B cell (primary cell): ENCODE measurements around the gene LRFN4. TPM values are rescaled to one million over a fixed set of nuclear protein-coding genes. Genes with fewer than 3 reads are reported as not detected.

ENCODE experiments used
- ATAC-seq: fragments of 200-7000 bp; cut with Tn5 transposase; one replicate; pipeline ENCODE4 v1.10.0; 2021; ENCODE audit warnings: low read depth, mild to moderate bottlenecking, moderate number of reproducible peaks, moderate library complexity
- CTCF ChIA-PET: fragments of 350-600 bp; sonication (Branson Sonifier 250); formaldehyde crosslinking; loops from one replicate; lab custom pipeline; 2021; ENCODE audit warnings: antibody characterized with exemption, inconsistent platforms; lab: Charles Lee
- POLR2A ChIA-PET: fragments of 350-600 bp; sonication (Branson Sonifier 250); formaldehyde crosslinking; loops from one replicate; lab custom pipeline; 2021; ENCODE audit warnings: antibody characterized with exemption; lab: Charles Lee
- DNase-seq: peaks from one replicate; pipeline ENCODE4 v3.0.0; 2013
- H2AFZ ChIP-seq: 2 replicates; pipeline ENCODE4 v1.6.1; 2012; ENCODE audit warnings: mild to moderate bottlenecking, low read depth, low read length; ENCODE audit not compliant: insufficient read depth, poor library complexity, severe bottlenecking
- H3K27ac ChIP-seq, 2 donors: 1 replicate in 1 of 2; 2 replicates in 1 of 2; pipeline ENCODE4 v1.5.1; 2012 to 2013; ENCODE audit warnings: low read length in 2 of 2, mild to moderate bottlenecking in 2 of 2, moderate library complexity in 1 of 2
- H3K27me3 ChIP-seq, 4 experiments: fragments of 200-600 bp in 1 of 4; sonication (generic) in 1 of 4; replicated peaks in 1 of 4; 1 replicate in 2 of 4; 2 replicates in 2 of 4; pipeline versions ENCODE4 v1.6.1 to v1.7.0; 2013 to 2016; ENCODE audit warnings: low read length in 3 of 4, mild to moderate bottlenecking in 2 of 4, mixed read lengths in 1 of 4, moderate library complexity in 1 of 4; ENCODE audit not compliant: insufficient read depth in 4 of 4, control insufficient read depth in 3 of 4; ENCODE audit errors: control extremely low read depth in 1 of 4
- H3K36me3 ChIP-seq, 2 experiments: replicated peaks in 1 of 2; 1 replicate in 1 of 2; 2 replicates in 1 of 2; pipeline versions ENCODE4 v1.6.1 to v1.7.1; 2013; ENCODE audit warnings: low read length in 1 of 2; ENCODE audit not compliant: insufficient read depth in 2 of 2, control insufficient read depth in 1 of 2; ENCODE audit errors: control extremely low read depth in 1 of 2, extremely low read depth in 1 of 2
- H3K4me1 ChIP-seq, 2 donors: fragments of 200-600 bp in 1 of 2; sonication (generic) in 1 of 2; 1 replicate in 1 of 2; 2 replicates in 1 of 2; pipeline versions ENCODE4 v1.5.1 to v1.6.1; 2013 to 2017; ENCODE audit warnings: low read length in 2 of 2; ENCODE audit not compliant: control insufficient read depth in 2 of 2, insufficient read depth in 2 of 2
- H3K4me2 ChIP-seq: replicated peaks from 2 replicates; pipeline ENCODE3; 2012; ENCODE audit warnings: mild to moderate bottlenecking, low read depth, low read length; ENCODE audit not compliant: poor library complexity, severe bottlenecking
- H3K4me3 ChIP-seq, 5 experiments: fragments of 200-600 bp in 1 of 5; sonication (generic) in 1 of 5; 1 replicate in 3 of 5; 2 replicates in 2 of 5; pipeline versions ENCODE4 v1.5.1 to v1.7.0; 2011 to 2016; ENCODE audit warnings: low read length in 4 of 5, mild to moderate bottlenecking in 4 of 5, low read depth in 2 of 5, control low read depth in 1 of 5, moderate library complexity in 1 of 5; ENCODE audit not compliant: insufficient read depth in 1 of 5; ENCODE audit errors: control extremely low read depth in 1 of 5, extremely low read depth in 1 of 5
- H3K79me2 ChIP-seq: fragments of 200-600 bp; sonication (generic); one replicate; pipeline ENCODE4 v1.6.0; 2016; ENCODE audit warnings: low read length; ENCODE audit not compliant: control insufficient read depth, insufficient read depth
- H3K9ac ChIP-seq: fragments of 200-600 bp; sonication (generic); 2 replicates; pipeline ENCODE4 v1.6.1; 2017; ENCODE audit warnings: mild to moderate bottlenecking, low read length, moderate library complexity
- H3K9me3 ChIP-seq, 3 donors: one replicate each; pipeline versions ENCODE4 v1.6.1 to v1.7.1; 2013; ENCODE audit warnings: low read length in 2 of 3; ENCODE audit not compliant: control insufficient read depth in 2 of 3, insufficient read depth in 1 of 3; ENCODE audit errors: control extremely low read depth in 1 of 3
- H4K20me1 ChIP-seq: 2 replicates; pipeline ENCODE4 v1.6.0; 2012; ENCODE audit warnings: mild to moderate bottlenecking, low read length; ENCODE audit not compliant: insufficient read depth, control insufficient read depth, poor library complexity, severe bottlenecking
- H3K27ac Mint-ChIP-seq: one replicate; pipeline ENCODE4 v1.8.0; 2021; ENCODE audit warnings: mixed read lengths
- H3K27me3 Mint-ChIP-seq: one replicate; pipeline ENCODE4 v1.8.0; 2021; ENCODE audit warnings: mixed read lengths
- H3K4me1 Mint-ChIP-seq: one replicate; pipeline ENCODE4 v1.8.0; 2021; ENCODE audit warnings: mixed read lengths
- H3K4me3 Mint-ChIP-seq: one replicate; pipeline ENCODE4 v1.8.0; 2021; ENCODE audit warnings: mixed read lengths
- H3K9me3 Mint-ChIP-seq: one replicate; pipeline ENCODE4 v1.8.0; 2022; ENCODE audit warnings: mixed read lengths; ENCODE audit not compliant: insufficient read depth
- CTCF ChIP-seq: fragments of 200-600 bp; IDR thresholded peaks from one replicate; pipeline ENCODE4 v1.8.0; 2022; ENCODE audit warnings: antibody characterized with exemption, mild to moderate bottlenecking
- EZH2 ChIP-seq: IDR thresholded peaks from 2 replicates; pipeline ENCODE4 v1.6.1; 2012; ENCODE audit warnings: borderline replicate concordance, low read depth, mild to moderate bottlenecking, moderate library complexity, low read length; ENCODE audit not compliant: insufficient read depth, poor library complexity, severe bottlenecking
- WGBS: methylation state at CpG from one replicate; pipeline ENCODE4 v1.1.5; 2013; ENCODE audit warnings: missing lambda C conversion rate; ENCODE audit not compliant: insufficient coverage; 5-methylcytosine and 5-hydroxymethylcytosine counted together
- intact Hi-C: fragments of 100-400 bp; cut with micrococcal nuclease; formaldehyde crosslinking; loops from one replicate; pipeline ENCODE4 v1.10.0; 2022
- polyA plus RNA-seq: library from polyadenylated mRNA; depleted of rRNA; stranded (reverse); fragments of >200 nt; gene quantifications from 2 replicates; pipeline ENCODE4 v1.2.3, GENCODE V29; 2012
- total RNA-seq, 2 donors: library from RNA; stranded (reverse); fragments of 120-200 nt in 1 of 2; gene quantifications; 1 replicate in 1 of 2; 2 replicates in 1 of 2; pipeline versions ENCODE4 v1.2.3 to v1.2.4, GENCODE V29; 2013 to 2022

LRFN4 gene
- total and polyA plus RNA-seq, 2 donors (not counting 1 experiment from before 2014, with no cell fraction given), result 7.1 to 12.1 TPM

GRCh38 chr11:66850588-66851238 lies 6.2 kb upstream of the LRFN4 start:
- H3K27me3 ChIP-seq, result no peaks in the 10 kb centered on the region
- H2AFZ ChIP-seq, result no peak overlapping the region
- H3K9ac ChIP-seq, result no peak overlapping the region
- H3K4me1 Mint-ChIP-seq, result peaks cover 11% of the 10 kb centered on the region
- peaks cover 1 to 22% of the 10 kb centered on the region in 2 experiments for H3K36me3 ChIP-seq
- H3K9me3 ChIP-seq, result no peaks in the 10 kb centered on the region
- no peak overlapping the region for H3K4me3 Mint-ChIP-seq
- peaks cover 3 to 13% of the 10 kb centered on the region in 2 donors for H3K4me1 ChIP-seq
- CTCF ChIA-PET, result interaction anchor here (0.5 kb wide), 1 partner anchor 10 kb away, joined by 4 read pairs; no protein-coding TSS in a partner anchor
- H4K20me1 ChIP-seq, result no peaks in the 10 kb centered on the region
- no peak overlapping the region for H3K4me3 ChIP-seq
- DNase-seq (no peak), ATAC-seq (no peak)
- intact Hi-C loops, result no loop called here
- TF ChIP-seq EZH2 (no peak), CTCF (no peak)
- 97% methylated on average over 15 of the region's 23 CpGs for WGBS
- H3K9me3 Mint-ChIP-seq, result no peaks in the 10 kb centered on the region
- POLR2A ChIA-PET, result no interaction called here
- no peak overlapping the region for H3K27ac ChIP-seq
- no peak overlapping the region for H3K4me2 ChIP-seq
- H3K27ac Mint-ChIP-seq, result no peak overlapping the region
- peaks cover 1% of the 10 kb centered on the region for H3K79me2 ChIP-seq
- no peaks in the 10 kb centered on the region for H3K27me3 Mint-ChIP-seq

- TF ChIP-seq CTCF, result no peak
- TF ChIP-seq EZH2, result no peak
- H3K9me3 Mint-ChIP-seq, result no peaks in the 10 kb centered on the region
- H3K27me3 Mint-ChIP-seq, result no peaks in the 10 kb centered on the region
- Histone ChIP-seq H2AFZ (no peak overlapping the region), H3K79me2 (no peaks in the 10 kb centered on the region), H3K4me3 (no peak overlapping the region), H3K4me1 (peaks cover 5 to 15% of the 10 kb centered on the region in 2 donors), H3K27me3 (no peaks in the 10 kb centered on the region), H3K36me3 (peaks cover 1 to 17% of the 10 kb centered on the region in 2 experiments), H3K9ac (no peak overlapping the region), H4K20me1 (no peaks in the 10 kb centered on the region), H3K27ac (no peak overlapping the region), H3K9me3 (no peaks in the 10 kb centered on the region), H3K4me2 (no peak overlapping the region)
- WGBS, result 87% methylated on average over 4 of the region's 4 CpGs
- intact Hi-C loops, result no loop called here
- ChIA-PET POLR2A (interaction anchor here (1.6 kb wide), 1 partner anchor 8 kb away, joined by 6 read pairs; the partner anchor contains the start of gene RCE1), CTCF (interaction anchor here (0.5 to 1.5 kb wide), 3 partner anchors 7 to 17 kb away, joined by 3 to 4 read pairs (median 4); no protein-coding TSS in a partner anchor)
- no peak overlapping the region for H3K27ac Mint-ChIP-seq
- peaks cover 13% of the 10 kb centered on the region for H3K4me1 Mint-ChIP-seq
- DNase-seq, result no peak
- ATAC-seq, result no peak
- no peak overlapping the region for H3K4me3 Mint-ChIP-seq
Measured at GRCh38 chr11:66851239-66851596, 5.6 kb upstream of the LRFN4 start.
